IMR-90 (cell line): ENCODE data around the gene SNX3. TPM values are rescaled to one million over a fixed set of nuclear protein-coding genes. Genes with fewer than 3 reads are reported as not detected.

Source experiments
- ATAC-seq: fragments of 200-7000 bp; cut with Tn5 transposase; 2 replicates; pipeline ENCODE4 v1.9.1; 2020; ENCODE audit warnings: low read depth, mild to moderate bottlenecking, moderate library complexity
- BruUV-seq: library from RNA; stranded (reverse); fragments of 400-500 nt; replicated peaks from 2 replicates; lab custom pipeline; 2021; lab: Mats Ljungman, UMichigan
- CTCF ChIA-PET: fragments of 300-600 bp; formaldehyde crosslinking; extraction: SDS; loops from one replicate; lab custom pipeline; 2021; ENCODE audit warnings: antibody characterized with exemption; lab: Yijun Ruan, JAX
- POLR2A ChIA-PET: fragments of 300-600 bp; sonication (Branson Sonifier 250); formaldehyde crosslinking; loops from one replicate; lab custom pipeline; 2022; ENCODE audit warnings: antibody characterized with exemption; ENCODE audit not compliant: unreplicated experiment; lab: Charles Lee
- DNase-seq: peaks from one replicate; pipeline ENCODE4 v3.0.0; 2013
- H2AFZ ChIP-seq: replicated peaks from 2 replicates; pipeline ENCODE3; 2013; ENCODE audit warnings: low read length, mild to moderate bottlenecking; ENCODE audit not compliant: poor library complexity
- H2AK5ac ChIP-seq: 2 replicates; pipeline ENCODE4 v1.6.1; 2013; ENCODE audit warnings: low read depth, low read length, inconsistent platforms
- H2AK9ac ChIP-seq: replicated peaks from 2 replicates; pipeline ENCODE3; 2013; ENCODE audit warnings: mild to moderate bottlenecking, low read depth, low read length, moderate library complexity; ENCODE audit not compliant: poor library complexity
- H2BK120ac ChIP-seq: 2 replicates; pipeline ENCODE4 v1.6.1; 2013; ENCODE audit warnings: low read depth, low read length, inconsistent platforms
- H2BK15ac ChIP-seq: 3 replicates; pipeline ENCODE4 v1.6.1; 2013; ENCODE audit warnings: low read depth, low read length, inconsistent platforms
- H2BK20ac ChIP-seq: 2 replicates; pipeline ENCODE4 v1.6.1; 2013; ENCODE audit warnings: low read depth, mild to moderate bottlenecking, inconsistent platforms, low read length, moderate library complexity
- H2BK5ac ChIP-seq: 2 replicates; pipeline ENCODE4 v1.6.1; 2013; ENCODE audit warnings: mild to moderate bottlenecking, low read depth, low read length, inconsistent platforms; ENCODE audit not compliant: poor library complexity, severe bottlenecking
- H3K14ac ChIP-seq: replicated peaks from 2 replicates; pipeline ENCODE4 v1.6.1; 2013; ENCODE audit warnings: low read depth, low read length, inconsistent platforms
- H3K18ac ChIP-seq: 2 replicates; pipeline ENCODE4 v1.6.1; 2013; ENCODE audit warnings: low read depth, low read length, control low read depth
- H3K23ac ChIP-seq: 2 replicates; pipeline ENCODE4 v1.6.1; 2013; ENCODE audit warnings: low read depth, low read length, inconsistent platforms
- H3K27ac ChIP-seq: 2 replicates; pipeline ENCODE4 v1.5.1; 2013; ENCODE audit warnings: mild to moderate bottlenecking, control low read depth, low read length; ENCODE audit not compliant: insufficient read depth
- H3K27me3 ChIP-seq: 2 replicates; pipeline ENCODE4 v1.6.1; 2013; ENCODE audit warnings: low read length; ENCODE audit not compliant: control insufficient read depth, insufficient read depth
- H3K36me3 ChIP-seq: 2 replicates; pipeline ENCODE4 v1.6.1; 2013; ENCODE audit warnings: low read length, mixed read lengths; ENCODE audit not compliant: control insufficient read depth, insufficient read depth
- H3K4ac ChIP-seq: 2 replicates; pipeline ENCODE4 v1.6.1; 2013; ENCODE audit warnings: low read depth, low read length, inconsistent platforms
- H3K4me1 ChIP-seq: 2 replicates; pipeline ENCODE4 v1.6.1; 2013; ENCODE audit warnings: low read length, mixed read lengths; ENCODE audit not compliant: control insufficient read depth, insufficient read depth
- H3K4me2 ChIP-seq: 2 replicates; pipeline ENCODE4 v1.6.1; 2013; ENCODE audit warnings: low read depth, mild to moderate bottlenecking, control low read depth, low read length, moderate library complexity
- H3K4me3 ChIP-seq: 2 replicates; pipeline ENCODE4 v1.5.1; 2013; ENCODE audit warnings: low read depth, mild to moderate bottlenecking, control low read depth, low read length, moderate library complexity; ENCODE audit not compliant: insufficient read depth
- H3K56ac ChIP-seq: 2 replicates; pipeline ENCODE4 v1.6.1; 2013; ENCODE audit warnings: low read length, inconsistent platforms; ENCODE audit not compliant: insufficient read depth; ENCODE audit errors: extremely low read depth
- H3K79me1 ChIP-seq, 2 experiments: 2 replicates each; pipeline ENCODE4 v1.6.1; 2013; ENCODE audit warnings: low read length in 2 of 2, inconsistent platforms in 1 of 2, low read depth in 1 of 2
- H3K9ac ChIP-seq: 2 replicates; pipeline ENCODE4 v1.6.1; 2013; ENCODE audit warnings: low read depth, low read length, control low read depth
- H3K9me1 ChIP-seq: 2 replicates; pipeline ENCODE4 v1.6.1; 2013; ENCODE audit warnings: low read length, inconsistent platforms; ENCODE audit not compliant: insufficient read depth
- H3K9me3 ChIP-seq: 2 replicates; pipeline ENCODE4 v1.6.1; 2013; ENCODE audit warnings: low read length; ENCODE audit not compliant: control insufficient read depth, insufficient read depth
- H4K20me1 ChIP-seq: 2 replicates; pipeline ENCODE4 v1.6.1; 2013; ENCODE audit warnings: low read length, inconsistent platforms; ENCODE audit not compliant: insufficient read depth
- H4K5ac ChIP-seq: 2 replicates; pipeline ENCODE4 v1.6.1; 2013; ENCODE audit warnings: mild to moderate bottlenecking, low read depth, low read length, control low read depth
- H4K8ac ChIP-seq, 2 experiments: 2 replicates each; pipeline ENCODE4 v1.6.1; 2013; ENCODE audit warnings: low read depth in 2 of 2, low read length in 2 of 2, control low read depth in 1 of 2, inconsistent platforms in 1 of 2
- H4K91ac ChIP-seq: 2 replicates; pipeline ENCODE4 v1.6.1; 2013; ENCODE audit warnings: low read depth, low read length, inconsistent platforms; ENCODE audit not compliant: insufficient read depth
- CEBPB ChIP-seq: IDR thresholded peaks from 2 replicates; pipeline ENCODE4 v1.6.1; 2012; ENCODE audit warnings: low read depth, low read length, improper control_type of control experiment
- CTCF ChIP-seq: conservative IDR thresholded peaks from 2 replicates; pipeline ENCODE4 v1.5.1; 2012; ENCODE audit warnings: mild to moderate bottlenecking, low read depth, low read length, improper control_type of control experiment
- dilution Hi-C: fragments of 300-500 bp; cut with HindIII; formaldehyde crosslinking; loops from one replicate; pipeline ENCODE4 v1.14.3; 2018; ENCODE audit warnings: low sequenced_read_pairs; ENCODE audit not compliant: unreplicated experiment
- in situ Hi-C: fragments of 300-500 bp; cut with MboI; formaldehyde crosslinking; loops from 3 replicates; pipeline ENCODE4 v1.14.3; 2019; ENCODE audit warnings: low sequenced_read_pairs, inconsistent platforms, mixed read lengths
- intact Hi-C: fragments of 100-400 bp; cut with micrococcal nuclease; formaldehyde crosslinking; loops from 2 replicates; pipeline ENCODE4 v1.10.0; 2022
- polyA plus RNA-seq, 3 experiments: library from polyadenylated mRNA; depleted of rRNA; stranded (reverse); fragments of >200 nt; gene quantifications; 2 replicates each; pipeline ENCODE4 v1.2.3, GENCODE V29; 2012; ENCODE audit warnings: low replicate concordance in 1 of 3
- total RNA-seq: library from RNA; depleted of rRNA; stranded (reverse); fragments of >200 nt; gene quantifications from 2 replicates; pipeline ENCODE4 v1.2.3, GENCODE V29; 2012

The SNX3 gene
- total and polyA plus RNA-seq, 2 of the 4 experiments (the other 2 are of a cell fraction): 105 to 159 TPM

GRCh38 chr6:108285381-108285780 lies 24.5 kb upstream of the SNX3 start:
- Histone ChIP-seq H3K4me1 (no peaks in the 10 kb centered on the region), H3K9ac (no peak overlapping the region), H3K14ac (no peak overlapping the region), H4K8ac (no peak overlapping the region), H3K27ac (no peak overlapping the region), H2BK5ac (no peak overlapping the region), H3K27me3 (no peaks in the 10 kb centered on the region; the same call in none of the 2 replicates), H3K4me3 (no peak overlapping the region), H2BK20ac (no peak overlapping the region), H3K9me3 (no peaks in the 10 kb centered on the region), H3K18ac (no peak overlapping the region), H2AFZ (no peak overlapping the region), H3K9me1 (no peaks in the 10 kb centered on the region), H3K36me3 (no peaks in the 10 kb centered on the region), H4K5ac (no peak overlapping the region), H4K20me1 (no peaks in the 10 kb centered on the region), H2BK15ac (no peak overlapping the region), H2AK9ac (no peak overlapping the region), H3K79me1 (no peaks in the 10 kb centered on the region), H3K56ac (no peak overlapping the region), H2BK120ac (no peak overlapping the region), H3K23ac (no peak overlapping the region), H4K91ac (no peak overlapping the region), H3K4ac (no peak overlapping the region), H2AK5ac (no peak overlapping the region), H3K4me2 (no peak overlapping the region)
- intact Hi-C loops: no loop called here
- DNase-seq (no peak), ATAC-seq (no peak)
- BruUV-seq: no TSS peak
- TF ChIP-seq CTCF (no peak), CEBPB (peak; percentile 12; the same call in 1 of the 2 replicates)
- ChIA-PET POLR2A (no interaction called here), CTCF (interaction anchor here (0.5 to 0.6 kb wide), 2 partner anchors 25 to 691 kb away, joined by 3 read pairs; no protein-coding TSS in a partner anchor)
- in situ Hi-C loops: no loop called here
- dilution Hi-C loops: no loop called here
